HepG2 (cell line): Measurements from ENCODE around the gene KLRF2. TPM values are rescaled to one million over a fixed set of nuclear protein-coding genes. Genes with fewer than 3 reads are reported as not detected.

Source experiments
- ATAC-seq: fragments of 200-7000 bp; cut with Tn5 transposase; 3 replicates; pipeline ENCODE4 v1.9.1; 2020; ENCODE audit warnings: mild to moderate bottlenecking, moderate library complexity
- BruUV-seq: library from RNA; stranded (reverse); fragments of 400-500 nt; replicated peaks from 2 replicates; lab custom pipeline; 2021; lab: Mats Ljungman, UMichigan
- CTCF ChIA-PET: fragments of 300-600 bp; formaldehyde crosslinking; extraction: SDS; loops from one replicate; lab custom pipeline; 2021; ENCODE audit warnings: low total read pairs, inconsistent platforms, low intra/inter-chr PET ratio; lab: Yijun Ruan, JAX
- POLR2A ChIA-PET: fragments of 350-600 bp; sonication (Branson Sonifier 250); formaldehyde crosslinking; loops from one replicate; lab custom pipeline; 2020; ENCODE audit warnings: antibody characterized with exemption, inconsistent platforms; lab: Yijun Ruan, JAX
- DNase-seq: peaks from one replicate; pipeline ENCODE4 v3.0.0-alpha.2; 2015; ENCODE audit warnings: low spot score
- FAIRE-seq: peaks from 3 replicates; lab custom pipeline; 2011; peaks lifted over from hg19 to GRCh38; lab: Jason Lieb, UNC
- H2AFZ ChIP-seq: one replicate; pipeline ENCODE4 v1.6.1; 2011; ENCODE audit warnings: low read length, inconsistent platforms
- H3K27ac ChIP-seq: fragments of 300-600 bp; 3 replicates; pipeline ENCODE4 v1.8.0; 2011; ENCODE audit warnings: mixed run types, mild to moderate bottlenecking, mixed read lengths, low read length, inconsistent platforms; ENCODE audit not compliant: insufficient read depth; ENCODE audit errors: extremely low read length
- H3K27me3 ChIP-seq, 2 experiments: fragments of 200-600 bp in 1 of 2; 2 replicates in 1 of 2; 3 replicates in 1 of 2; pipeline versions ENCODE4 v1.6.0 to v1.8.0; 2011; ENCODE audit warnings: low read length in 2 of 2, mild to moderate bottlenecking in 2 of 2, moderate library complexity in 2 of 2, inconsistent platforms in 1 of 2; ENCODE audit not compliant: insufficient read depth in 2 of 2, control insufficient read depth in 1 of 2
- H3K36me3 ChIP-seq, 2 experiments: fragments of 200-600 bp in 1 of 2; replicated peaks in 1 of 2; 2 replicates in 1 of 2; 3 replicates in 1 of 2; pipeline versions ENCODE4 v1.5.1 to v1.8.0; 2011; ENCODE audit warnings: low read length in 2 of 2, inconsistent platforms in 1 of 2; ENCODE audit not compliant: insufficient read depth in 2 of 2, control insufficient read depth in 1 of 2
- H3K4me1 ChIP-seq: 2 replicates; pipeline ENCODE4 v1.5.1; 2012; ENCODE audit warnings: low read length, inconsistent platforms; ENCODE audit not compliant: insufficient read depth
- H3K4me2 ChIP-seq: 2 replicates; pipeline ENCODE4 v1.6.0; 2011; ENCODE audit warnings: low read depth, low read length, inconsistent platforms
- H3K4me3 ChIP-seq, 3 experiments: fragments of 200-600 bp in 1 of 3; sonication (generic), shearing (Covaris generic) in 1 of 3; replicated peaks in 1 of 3; 2 replicates each; pipeline ENCODE4 v1.5.1; 2011 to 2016; ENCODE audit warnings: low read length in 3 of 3, inconsistent platforms in 2 of 3, low read depth in 2 of 3, mild to moderate bottlenecking in 2 of 3, control low read depth in 1 of 3, mixed read lengths in 1 of 3; ENCODE audit not compliant: insufficient read depth in 1 of 3
- H3K79me2 ChIP-seq: one replicate; pipeline ENCODE4 v1.6.1; 2011; ENCODE audit warnings: low read length, inconsistent platforms; ENCODE audit not compliant: insufficient read depth
- H3K9ac ChIP-seq: 2 replicates; pipeline ENCODE4 v1.6.0; 2011; ENCODE audit warnings: mild to moderate bottlenecking, low read depth, low read length, inconsistent platforms; ENCODE audit not compliant: insufficient read depth
- H3K9me3 ChIP-seq: 2 replicates; pipeline ENCODE4 v1.5.1; 2012; ENCODE audit warnings: mild to moderate bottlenecking, low read length
- H4K20me1 ChIP-seq: 2 replicates; pipeline ENCODE4 v1.6.0; 2011; ENCODE audit warnings: inconsistent platforms, mild to moderate bottlenecking, low read length, moderate library complexity; ENCODE audit not compliant: insufficient read depth
- EEA1 ChIP-seq: sonication (generic); formaldehyde crosslinking; IDR thresholded peaks from 2 replicates; pipeline ENCODE4 v1.5.1; 2020; ENCODE audit warnings: mild to moderate bottlenecking, missing genetic modification reagents, borderline replicate concordance
- GPBP1L1 ChIP-seq: sonication (generic); formaldehyde crosslinking; IDR thresholded peaks from 2 replicates; pipeline ENCODE4 v1.5.0; 2020; ENCODE audit warnings: mild to moderate bottlenecking, missing genetic modification reagents
- GTF2F1 ChIP-seq: fragments of 150-350 bp; IDR thresholded peaks from 2 replicates; pipeline ENCODE4 v1.6.1; 2014; ENCODE audit warnings: low read length
- PAF1 ChIP-seq: IDR thresholded peaks from 2 replicates; pipeline ENCODE4 v1.6.1; 2016; ENCODE audit warnings: missing genetic modification reagents, missing compliant biosample characterization
- SP5 ChIP-seq: IDR thresholded peaks from 2 replicates; pipeline ENCODE4 v1.6.1; 2016; ENCODE audit warnings: low read depth, borderline replicate concordance
- XRCC5 ChIP-seq: fragments of 200-400 bp; formaldehyde crosslinking; optimal IDR thresholded peaks from 2 replicates; pipeline ENCODE3; 2017; ENCODE audit warnings: mild to moderate bottlenecking, low read length
- ZNF143 ChIP-seq: sonication (generic); formaldehyde crosslinking; IDR thresholded peaks from 2 replicates; pipeline ENCODE4 v1.4.0; 2020; ENCODE audit warnings: missing genetic modification reagents
- ZNF431 ChIP-seq: sonication (generic); formaldehyde crosslinking; IDR thresholded peaks from 2 replicates; pipeline ENCODE4 v1.9.0; 2022; ENCODE audit warnings: missing genetic modification reagents, low read depth, mild to moderate bottlenecking, borderline replicate concordance
- ZNF607 ChIP-seq: sonication (generic); formaldehyde crosslinking; IDR thresholded peaks from 2 replicates; pipeline ENCODE4 v1.5.1; 2020; ENCODE audit warnings: missing genetic modification reagents, mild to moderate bottlenecking, borderline replicate concordance
- ZNF720 ChIP-seq: sonication (generic); formaldehyde crosslinking; IDR thresholded peaks from 2 replicates; pipeline ENCODE4 v1.4.0; 2020; ENCODE audit warnings: missing genetic modification reagents
- ZNF772 ChIP-seq: sonication (generic); formaldehyde crosslinking; IDR thresholded peaks from 2 replicates; pipeline ENCODE4 v1.5.0; 2020; ENCODE audit warnings: mild to moderate bottlenecking, missing genetic modification reagents
- WGBS: methylation state at CpG from one replicate; pipeline ENCODE4 v1.1.6; 2017; ENCODE audit warnings: low lambda C conversion rate; 5-methylcytosine and 5-hydroxymethylcytosine counted together
- in situ Hi-C: cut with HindIII; loops from 2 replicates; pipeline ENCODE4 v1.10.0; 2017; ENCODE audit warnings: low pct_unique_long_range_greater_than_20kb; ENCODE audit not compliant: extremely low pct_ligation_motif_present
- intact Hi-C: fragments of 100-400 bp; cut with micrococcal nuclease; formaldehyde crosslinking; loops from one replicate; pipeline ENCODE4 v1.10.0; 2022; ENCODE audit not compliant: unreplicated experiment
- polyA plus RNA-seq, 8 experiments: library from polyadenylated mRNA; depleted of rRNA in 3 of 8; stranded (reverse) in 7 of 8; unstranded in 1 of 8; fragments of >200 nt; fragmentation: Illumina TruSeq in 4 of 8; extraction: Trizol in 4 of 8; gene quantifications; 2 replicates each; pipeline versions ENCODE4 v1.2.1 to v1.2.3, GENCODE V29; 2011 to 2016; ENCODE audit warnings: low read depth in 4 of 8, missing spikeins in 1 of 8, mixed read lengths in 1 of 8; ENCODE audit not compliant: insufficient read depth in 1 of 8
- total RNA-seq, 5 experiments: library from RNA; depleted of rRNA; stranded (reverse); fragments of >200 nt; fragmentation: Illumina TruSeq; extraction: Trizol; gene quantifications; 2 replicates each; pipeline ENCODE4 v1.2.3, GENCODE V29; 2016; ENCODE audit warnings: low read depth in 1 of 5
- TF ChIP-seq, protein P1 (sequence below): fragments of 450-650 bp; IDR thresholded peaks from 2 replicates; pipeline ENCODE4 v1.6.1; 2016

The KLRF2 gene
- total and polyA plus RNA-seq, 2 of the 13 experiments (the other 11 are each of a cell fraction or from before 2014, with no cell fraction given), result not detected

GRCh38 chr12:9831720-9832119 lies 49.6 kb upstream of the KLRF2 start:
- Histone ChIP-seq H3K4me1 (no peaks in the 10 kb centered on the region), H3K9me3 (no peaks in the 10 kb centered on the region), H3K4me2 (no peak overlapping the region), H3K9ac (no peak overlapping the region), H4K20me1 (no peaks in the 10 kb centered on the region), H3K27me3 (no peaks in the 10 kb centered on the region; a peak in 1 of 5 replicates), H3K27ac (no peak overlapping the region), H3K36me3 (no peaks in the 10 kb centered on the region), H2AFZ (no peak overlapping the region), H3K79me2 (no peaks in the 10 kb centered on the region), H3K4me3 (no peak overlapping the region)
- ATAC-seq, result no peak
- BruUV-seq, result no TSS peak
- CTCF ChIA-PET, result no interaction called here
- in situ Hi-C loops (no loop called here), intact Hi-C loops (no loop called here)
- POLR2A ChIA-PET, result no interaction called here
- TF ChIP-seq ZNF772 (CRISPR knock-in tag) (no peak), ZNF607 (no peak), GTF2F1 (no peak), XRCC5 (no peak), GPBP1L1 (CRISPR knock-in tag) (no peak)
- TF ChIP-seq, protein P1, sequence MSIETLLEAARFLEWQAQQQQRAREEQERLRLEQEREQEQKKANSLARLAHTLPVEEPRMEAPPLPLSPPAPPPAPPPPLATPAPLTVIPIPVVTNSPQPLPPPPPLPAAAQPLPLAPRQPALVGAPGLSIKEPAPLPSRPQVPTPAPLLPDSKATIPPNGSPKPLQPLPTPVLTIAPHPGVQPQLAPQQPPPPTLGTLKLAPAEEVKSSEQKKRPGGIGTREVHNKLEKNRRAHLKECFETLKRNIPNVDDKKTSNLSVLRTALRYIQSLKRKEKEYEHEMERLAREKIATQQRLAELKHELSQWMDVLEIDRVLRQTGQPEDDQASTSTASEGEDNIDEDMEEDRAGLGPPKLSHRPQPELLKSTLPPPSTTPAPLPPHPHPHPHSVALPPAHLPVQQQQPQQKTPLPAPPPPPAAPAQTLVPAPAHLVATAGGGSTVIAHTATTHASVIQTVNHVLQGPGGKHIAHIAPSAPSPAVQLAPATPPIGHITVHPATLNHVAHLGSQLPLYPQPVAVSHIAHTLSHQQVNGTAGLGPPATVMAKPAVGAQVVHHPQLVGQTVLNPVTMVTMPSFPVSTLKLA, result peak; percentile 57; the same call in 1 of the 2 replicates
- 15% methylated on average over 3 of the region's 3 CpGs for WGBS
- DNase-seq, result no peak
- no peak for FAIRE-seq

DNA sequence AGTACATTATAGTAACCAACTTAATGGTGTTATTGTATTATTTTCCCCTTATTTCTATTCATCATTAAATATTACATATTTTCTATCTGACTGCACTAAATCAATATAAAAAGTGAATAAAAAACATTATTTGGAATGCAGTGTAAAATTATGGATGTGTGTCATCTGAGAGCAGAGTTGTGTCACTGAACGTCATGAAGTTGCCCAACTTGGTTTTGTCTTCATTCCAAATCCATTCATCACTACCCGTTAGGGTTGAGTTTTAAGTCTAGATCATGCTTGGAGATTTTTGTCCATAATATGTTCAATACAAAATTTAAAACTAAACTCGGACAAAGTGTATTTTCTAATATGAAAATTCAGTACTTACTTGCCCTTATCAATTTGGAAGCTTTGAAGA lies 37.9 kb upstream of the KLRF2 start:
- no peaks in the 10 kb centered on the region for H3K4me1 ChIP-seq
- H3K9ac ChIP-seq, result no peak overlapping the region
- H3K9me3 ChIP-seq, result no peaks in the 10 kb centered on the region
- DNase-seq (no peak), FAIRE-seq (no peak), ATAC-seq (no peak)
- H3K27ac ChIP-seq, result no peak overlapping the region
- TF ChIP-seq ZNF143 (no peak), ZNF431 (CRISPR knock-in tag) (no peak), ZNF720 (CRISPR knock-in tag) (no peak), SP5 (no peak), PAF1 (CRISPR knock-in tag) (no peak), EEA1 (CRISPR knock-in tag) (no peak)
- H3K27me3 ChIP-seq, result no peaks in the 10 kb centered on the region; a peak in 1 of 5 replicates
- H2AFZ ChIP-seq, result no peak overlapping the region
- in situ Hi-C loops, result no loop called here
- H3K4me3 ChIP-seq, result no peak overlapping the region
- CTCF ChIA-PET, result no interaction called here
- WGBS, result 0% methylated on average over 3 of the region's 3 CpGs
- POLR2A ChIA-PET, result no interaction called here
- intact Hi-C loops, result no loop called here
- no peaks in the 10 kb centered on the region for H4K20me1 ChIP-seq
- no peak overlapping the region for H3K4me2 ChIP-seq
- H3K79me2 ChIP-seq, result no peaks in the 10 kb centered on the region
- H3K36me3 ChIP-seq, result no peaks in the 10 kb centered on the region
- no TSS peak for BruUV-seq
